ENCODE data around the gene ARID1B.

Gene ARID1B

GRCh38 chr6:157021993-157022740 lies 245.0 kb downstream of the ARID1B start:
- H3K4me3 ChIP-seq (ENCODE audit: insufficient read depth, low read length, poor library complexity, severe bottlenecking): peak overlapping the region; percentile 85
- peaks cover 5% of the 10 kb centered on the region; the same call in 1 of the 2 replicates for H4K20me1 ChIP-seq (ENCODE audit: low read depth, low read length)
- H3K9me3 ChIP-seq (ENCODE audit: insufficient read depth, low read length): no peaks in the 10 kb centered on the region
- TF ChIP-seq CTCF (IDR thresholded peaks at IDR 0.05; ENCODE audit: insufficient read depth, low read length, poor library complexity, severe bottlenecking): no peak
- no peak for TF ChIP-seq EZH2phosphoT487 (conservative IDR thresholded peaks at IDR 0.05; ENCODE audit: low read length)
- H3K36me3 ChIP-seq (ENCODE audit: low read length): no peaks in the 10 kb centered on the region
- peak overlapping the region; percentile 94 for H3K27ac ChIP-seq (ENCODE audit: low read depth, low read length)
- no peaks in the 10 kb centered on the region for H3K27me3 ChIP-seq (ENCODE audit: low read length)
- H3K9ac ChIP-seq (ENCODE audit: low read length): peak overlapping the region; percentile 78
- H3K79me2 ChIP-seq (ENCODE audit: insufficient read depth, low read length): peaks cover 63% of the 10 kb centered on the region
- H3K9me2 ChIP-seq (replicated peaks; ENCODE audit: insufficient read depth, low read length): no peaks in the 10 kb centered on the region
- H2AFZ ChIP-seq (ENCODE audit: low read depth, low read length, severe bottlenecking): peak overlapping the region; percentile 67
- H3K4me2 ChIP-seq (ENCODE audit: low read depth, low read length, poor library complexity, severe bottlenecking): peak overlapping the region; percentile 95
- H3F3A ChIP-seq (ENCODE audit: insufficient read depth): peaks cover 23% of the 10 kb centered on the region

GRCh38 chr6:157023958-157024357 lies 246.8 kb downstream of the ARID1B start:
- no peaks in the 10 kb centered on the region for H3K27me3 ChIP-seq (ENCODE audit: low read length)
- no peak overlapping the region for H2AFZ ChIP-seq (ENCODE audit: low read depth, low read length, severe bottlenecking)
- no peaks in the 10 kb centered on the region for H3K36me3 ChIP-seq (ENCODE audit: low read length)
- peaks cover 54% of the 10 kb centered on the region for H3K79me2 ChIP-seq (ENCODE audit: insufficient read depth, low read length)
- no peak overlapping the region for H3K27ac ChIP-seq (ENCODE audit: low read depth, low read length)
- no peak overlapping the region for H3K9ac ChIP-seq (ENCODE audit: low read length)
- no peak for TF ChIP-seq EZH2phosphoT487 (conservative IDR thresholded peaks at IDR 0.05; ENCODE audit: low read length)
- TF ChIP-seq CTCF (IDR thresholded peaks at IDR 0.05; ENCODE audit: insufficient read depth, low read length, poor library complexity, severe bottlenecking): no peak
- peaks cover 27% of the 10 kb centered on the region for H3F3A ChIP-seq (ENCODE audit: insufficient read depth)
- H3K9me3 ChIP-seq (ENCODE audit: insufficient read depth, low read length): no peaks in the 10 kb centered on the region
- no peaks in the 10 kb centered on the region for H3K9me2 ChIP-seq (replicated peaks; ENCODE audit: insufficient read depth, low read length)
- no peak overlapping the region for H3K4me3 ChIP-seq (ENCODE audit: insufficient read depth, low read length, poor library complexity, severe bottlenecking)
- H4K20me1 ChIP-seq (ENCODE audit: low read depth, low read length): peaks cover 5% of the 10 kb centered on the region; the same call in 1 of the 2 replicates
- H3K4me2 ChIP-seq (ENCODE audit: low read depth, low read length, poor library complexity, severe bottlenecking): no peak overlapping the region

DNA sequence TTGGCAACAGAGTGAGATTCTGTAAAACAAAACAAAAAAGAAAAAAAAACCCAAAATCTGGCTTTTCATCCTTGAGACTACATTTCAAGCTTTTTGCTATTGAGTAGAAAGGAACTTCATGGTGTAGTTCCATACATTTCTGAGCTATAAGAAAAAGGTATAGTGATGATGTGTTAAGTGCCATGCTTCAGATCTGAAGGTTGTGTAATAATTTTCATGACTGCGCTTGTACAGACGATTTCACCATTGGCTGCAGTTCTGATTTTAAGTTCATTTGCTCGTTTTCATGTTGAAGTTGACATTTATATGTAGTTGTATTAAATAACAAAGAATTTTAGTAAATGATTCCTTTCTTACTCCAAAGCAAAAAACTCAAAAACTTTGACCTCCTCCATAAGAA lies 247.6 kb downstream of the ARID1B start:
- no peak overlapping the region for H3K27ac ChIP-seq (ENCODE audit: low read depth, low read length)
- H3F3A ChIP-seq (ENCODE audit: insufficient read depth): peaks cover 19% of the 10 kb centered on the region
- peaks cover 5% of the 10 kb centered on the region; the same call in 1 of the 2 replicates for H4K20me1 ChIP-seq (ENCODE audit: low read depth, low read length)
- no peak overlapping the region for H3K4me2 ChIP-seq (ENCODE audit: low read depth, low read length, poor library complexity, severe bottlenecking)
- TF ChIP-seq EZH2phosphoT487 (conservative IDR thresholded peaks at IDR 0.05; ENCODE audit: low read length): no peak
- no peak for TF ChIP-seq CTCF (IDR thresholded peaks at IDR 0.05; ENCODE audit: insufficient read depth, low read length, poor library complexity, severe bottlenecking)
- H3K4me3 ChIP-seq (ENCODE audit: insufficient read depth, low read length, poor library complexity, severe bottlenecking): no peak overlapping the region
- peaks cover 49% of the 10 kb centered on the region for H3K79me2 ChIP-seq (ENCODE audit: insufficient read depth, low read length)
- H3K9ac ChIP-seq (ENCODE audit: low read length): no peak overlapping the region
- no peaks in the 10 kb centered on the region for H3K9me3 ChIP-seq (ENCODE audit: insufficient read depth, low read length)
- no peaks in the 10 kb centered on the region for H3K27me3 ChIP-seq (ENCODE audit: low read length)
- no peaks in the 10 kb centered on the region for H3K9me2 ChIP-seq (replicated peaks; ENCODE audit: insufficient read depth, low read length)
- H2AFZ ChIP-seq (ENCODE audit: low read depth, low read length, severe bottlenecking): no peak overlapping the region
- no peaks in the 10 kb centered on the region for H3K36me3 ChIP-seq (ENCODE audit: low read length)
